Activated CD4-positive, alpha-beta T cell treated with anti-CD3 and anti-CD28 coated beads, Interleukin-2, amount 50 U/mL, for 16 hours (primary cell): ENCODE measurements around the gene CBY3.
"Not testable (repeated sequence)": the region's sequence is repeated elsewhere in the genome, so short reads cannot be mapped to it uniquely, and the experiment has no call there.

Source experiments
- DNase-seq: peaks from one replicate; pipeline ENCODE4 v3.0.0-alpha.2; 2020

The CBY3 gene

GRCh38 chr5:179668391-179668790, 12.4 kb downstream of the CBY3 start:
- DNase-seq: peak; percentile 27

- DNase-seq: not testable (repeated sequence)
Measured at GRCh38 chr5:179661647-179662046, 19.2 kb downstream of the CBY3 start.

- not testable (repeated sequence) for DNase-seq
Measured at GRCh38 chr5:179658179-179658856, 22.5 kb downstream of the CBY3 start.

GRCh38 chr5:179657302-179658178, 23.3 kb downstream of the CBY3 start:
- DNase-seq: not testable (repeated sequence)

- DNase-seq: not testable (repeated sequence)
Measured at GRCh38 chr5:179653135-179653534, 27.7 kb downstream of the CBY3 start.

GRCh38 chr5:179650245-179650644, 30.6 kb downstream of the CBY3 start:
- not testable (repeated sequence) for DNase-seq

GRCh38 chr5:179649166-179649703, 31.6 kb downstream of the CBY3 start:
- not testable (repeated sequence) for DNase-seq

GRCh38 chr5:179648410-179648809, 32.4 kb downstream of the CBY3 start:
- no peak for DNase-seq

GRCh38 chr5:179644766-179645165, 36.1 kb downstream of the CBY3 start:
- DNase-seq: not testable (repeated sequence)

GRCh38 chr5:179643141-179643920, 37.5 kb downstream of the CBY3 start:
- DNase-seq: not testable (repeated sequence)

GRCh38 chr5:179642626-179643025, 38.2 kb downstream of the CBY3 start:
- DNase-seq: not testable (repeated sequence)

- DNase-seq: not testable (repeated sequence)
Measured at GRCh38 chr5:179641745-179642144, 39.1 kb downstream of the CBY3 start.

- not testable (repeated sequence) for DNase-seq
Measured at GRCh38 chr5:179639296-179639695, 41.5 kb downstream of the CBY3 start.

GRCh38 chr5:179634370-179635172, 46.3 kb downstream of the CBY3 start:
- DNase-seq: not testable (repeated sequence)

- DNase-seq: not testable (repeated sequence)
Measured at GRCh38 chr5:179633501-179634369, 47.1 kb downstream of the CBY3 start.
